Retinal pigment epithelial cell (primary cell): ENCODE data around the gene TOR1AIP2.
"Not testable (repeated sequence)": the region's sequence is repeated elsewhere in the genome, so short reads cannot be mapped to it uniquely, and the experiment has no call there.

Experiments
- DNase-seq: peaks from one replicate; pipeline ENCODE4 v3.0.0-alpha.2; 2010; ENCODE audit warnings: low read depth
- H3K4me3 ChIP-seq: 2 replicates; pipeline ENCODE4 v1.5.1; 2011; ENCODE audit warnings: mild to moderate bottlenecking, low read length, control low read depth, moderate library complexity
- TF ChIP-seq, protein P1 (sequence below): conservative IDR thresholded peaks from 2 replicates; pipeline ENCODE4 v1.5.1; 2011; ENCODE audit warnings: low read depth, low read length, control low read depth, inconsistent platforms

The TOR1AIP2 gene

GRCh38 chr1:179848233-179848632, 29.4 kb downstream of the TOR1AIP2 start:
- TF ChIP-seq, protein P1, sequence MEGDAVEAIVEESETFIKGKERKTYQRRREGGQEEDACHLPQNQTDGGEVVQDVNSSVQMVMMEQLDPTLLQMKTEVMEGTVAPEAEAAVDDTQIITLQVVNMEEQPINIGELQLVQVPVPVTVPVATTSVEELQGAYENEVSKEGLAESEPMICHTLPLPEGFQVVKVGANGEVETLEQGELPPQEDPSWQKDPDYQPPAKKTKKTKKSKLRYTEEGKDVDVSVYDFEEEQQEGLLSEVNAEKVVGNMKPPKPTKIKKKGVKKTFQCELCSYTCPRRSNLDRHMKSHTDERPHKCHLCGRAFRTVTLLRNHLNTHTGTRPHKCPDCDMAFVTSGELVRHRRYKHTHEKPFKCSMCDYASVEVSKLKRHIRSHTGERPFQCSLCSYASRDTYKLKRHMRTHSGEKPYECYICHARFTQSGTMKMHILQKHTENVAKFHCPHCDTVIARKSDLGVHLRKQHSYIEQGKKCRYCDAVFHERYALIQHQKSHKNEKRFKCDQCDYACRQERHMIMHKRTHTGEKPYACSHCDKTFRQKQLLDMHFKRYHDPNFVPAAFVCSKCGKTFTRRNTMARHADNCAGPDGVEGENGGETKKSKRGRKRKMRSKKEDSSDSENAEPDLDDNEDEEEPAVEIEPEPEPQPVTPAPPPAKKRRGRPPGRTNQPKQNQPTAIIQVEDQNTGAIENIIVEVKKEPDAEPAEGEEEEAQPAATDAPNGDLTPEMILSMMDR, result no peak
- no peak for DNase-seq

DNA sequence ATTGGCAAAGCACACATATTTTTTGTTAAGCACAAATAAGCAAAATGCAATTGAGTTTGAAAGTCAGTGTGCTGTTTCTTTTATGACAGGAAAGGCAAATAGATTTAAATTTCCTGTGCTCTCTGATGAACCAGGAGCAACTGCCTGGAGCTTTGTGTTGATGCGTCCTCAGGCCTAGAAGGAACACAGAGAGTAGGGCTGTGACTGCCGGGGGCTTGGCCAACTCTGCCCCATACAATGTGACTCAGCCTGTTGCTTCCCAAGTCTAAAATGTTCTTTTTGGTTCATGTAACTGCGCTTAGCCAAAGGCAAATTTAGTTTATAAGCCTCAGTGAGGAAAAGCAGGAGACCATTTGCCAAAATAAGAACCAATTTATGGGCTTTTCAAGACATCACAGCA, 37.5 kb downstream of the TOR1AIP2 start:
- DNase-seq, result no peak
- no peak overlapping the region for H3K4me3 ChIP-seq
- TF ChIP-seq, protein P1, result no peak

More at GRCh38 chr1:179848233-179848632, 29.4 kb downstream of the TOR1AIP2 start:
- no peak overlapping the region for H3K4me3 ChIP-seq

DNA sequence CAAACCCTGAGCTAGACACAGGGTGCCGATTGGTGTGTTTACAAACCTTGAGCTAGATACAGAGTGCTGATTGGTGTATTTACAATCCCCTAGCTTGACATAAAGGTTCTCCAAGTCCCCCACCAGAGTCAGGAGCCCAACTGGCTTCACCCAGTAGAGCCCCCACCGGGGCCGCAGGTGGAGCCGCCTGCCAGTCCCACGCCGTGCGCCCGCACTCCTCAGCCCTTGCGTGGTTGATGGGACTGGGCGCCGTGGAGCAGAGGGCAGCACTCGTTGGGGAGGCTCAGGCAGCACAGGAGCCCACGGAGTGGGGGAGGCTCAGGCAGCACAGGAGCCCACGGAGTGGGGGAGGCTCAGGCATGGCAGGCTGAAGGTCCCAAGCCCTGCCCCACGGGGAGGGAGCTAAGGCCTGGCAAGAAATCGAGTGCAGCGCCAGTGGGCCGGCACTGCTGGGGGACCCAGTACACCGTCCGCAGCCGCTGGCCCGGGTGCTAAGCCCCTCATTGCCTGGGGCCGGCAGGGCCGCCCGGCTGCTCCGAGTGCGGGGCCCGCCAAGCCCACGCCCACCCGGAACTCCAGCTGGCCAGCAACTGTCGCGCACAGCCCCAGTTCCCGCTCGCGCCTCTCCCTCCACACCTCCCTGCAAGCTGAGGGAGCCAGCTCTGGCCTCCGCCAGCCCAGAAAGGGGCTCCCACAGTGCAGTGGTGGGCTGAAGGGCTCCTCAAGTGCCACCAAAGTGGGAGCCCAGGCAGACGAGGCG, 40.7 kb downstream of the TOR1AIP2 start:
- not testable (repeated sequence) for H3K4me3 ChIP-seq, DNase-seq

DNA sequence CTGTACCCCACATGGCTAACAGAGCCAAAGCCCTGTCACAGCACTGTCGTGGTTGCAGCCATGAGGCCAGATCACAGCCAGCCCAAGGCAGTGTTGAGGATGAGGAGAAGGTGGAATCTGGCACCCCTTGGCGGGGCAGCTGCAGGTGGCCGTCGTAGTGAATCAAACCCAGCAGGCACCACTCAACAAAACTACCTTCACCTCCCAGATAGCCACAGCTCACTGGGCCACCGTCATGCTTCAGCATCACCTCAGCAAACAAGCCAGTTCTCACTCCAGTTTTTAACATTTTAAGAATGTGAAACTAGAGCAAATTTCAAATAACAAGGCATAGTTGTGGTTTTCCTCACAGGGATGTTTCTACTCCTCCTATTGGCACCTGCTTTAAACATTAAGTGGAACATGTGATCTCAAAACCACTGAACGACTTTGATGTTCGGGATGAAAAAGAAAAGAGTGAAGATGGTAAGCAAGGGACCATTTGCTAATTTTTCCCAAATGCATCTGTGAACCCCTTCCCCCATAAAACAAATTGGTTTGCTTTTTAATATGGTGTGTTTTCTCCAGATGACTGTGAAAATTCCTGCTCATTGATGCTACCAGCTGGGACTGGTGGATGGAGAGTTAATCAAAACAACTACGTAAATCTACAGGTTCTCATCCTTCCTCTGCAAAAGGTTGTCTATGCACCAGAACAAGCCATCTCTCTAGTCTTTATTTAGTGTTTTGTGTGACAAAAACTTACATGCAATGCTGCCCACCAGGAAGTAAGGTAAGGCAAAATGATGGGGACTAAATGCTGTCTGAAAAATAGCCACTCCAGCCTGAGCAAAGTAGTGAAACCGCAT, 45.5 kb downstream of the TOR1AIP2 start:
- DNase-seq, result no peak
- H3K4me3 ChIP-seq, result no peak overlapping the region
- TF ChIP-seq, protein P1, result no peak

- DNase-seq, result no peak
- no peak overlapping the region for H3K4me3 ChIP-seq
- TF ChIP-seq, protein P1, result no peak
Measured at GRCh38 chr1:179831225-179831624, 46.4 kb downstream of the TOR1AIP2 start.

- TF ChIP-seq, protein P1, result no peak
- DNase-seq, result no peak
- H3K4me3 ChIP-seq, result no peak overlapping the region
Measured at GRCh38 chr1:179828554-179829110, 49.0 kb downstream of the TOR1AIP2 start.

DNA sequence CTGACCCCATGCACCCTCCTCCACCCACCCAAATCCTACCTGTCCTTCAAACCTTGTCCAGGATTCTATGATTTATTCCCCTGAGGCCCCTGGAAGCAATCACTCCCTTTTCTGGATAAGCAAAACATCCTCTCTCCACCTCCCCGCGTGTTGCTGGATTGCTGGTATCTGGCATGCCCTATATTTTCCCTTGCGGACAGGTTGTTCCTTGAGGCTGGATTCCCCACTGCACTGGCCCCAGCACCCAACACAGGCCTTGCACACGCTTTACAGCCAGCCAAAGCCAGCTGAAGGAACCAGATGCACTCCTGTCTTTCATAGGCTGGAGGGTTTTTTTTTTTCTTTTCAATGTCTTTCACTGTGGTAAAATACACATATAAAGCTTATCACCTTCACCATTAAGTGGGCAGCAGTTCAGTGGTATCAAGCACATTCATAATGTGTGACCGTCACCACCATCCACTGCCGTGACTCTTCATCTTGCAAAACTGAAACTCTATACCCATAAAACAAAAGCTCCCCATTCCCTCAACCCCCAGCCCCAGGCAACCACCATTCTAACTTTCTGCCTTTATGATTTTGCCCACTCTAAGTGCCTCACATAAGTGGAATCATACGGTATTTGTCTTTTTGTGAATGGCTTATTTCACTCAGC, 50.9 kb downstream of the TOR1AIP2 start:
- no peak overlapping the region for H3K4me3 ChIP-seq
- TF ChIP-seq, protein P1, result no peak
- no peak for DNase-seq
